Inferior parietal cortex (tissue), 1 donor: Measurements from ENCODE around the gene POLR2B.
"Not testable (repeated sequence)": the region's sequence is repeated elsewhere in the genome, so short reads cannot be mapped to it uniquely, and the experiment has no call there.

Experiments
- DNase-seq: peaks from one replicate; pipeline ENCODE4 v3.0.0-alpha.2; 2016; ENCODE audit errors: extremely low spot score

POLR2B gene

GRCh38 chr4:56978750-56979303 is at the start of gene POLR2B:
Gene POLR2B (plus strand): TSS chr4:56978896. CDS start chr4:56978986, 90 bp downstream.
- peak; percentile 98 for DNase-seq

GRCh38 chr4:56930638-56931037 is 48.1 kb upstream of the POLR2B start:
- no peak for DNase-seq

GRCh38 chr4:56931924-56932323 is 46.8 kb upstream of the POLR2B start:
- DNase-seq = no peak

GRCh38 chr4:56937262-56937661 is 41.4 kb upstream of the POLR2B start:
- DNase-seq = no peak

- not testable (repeated sequence) for DNase-seq
Observed at GRCh38 chr4:56939826-56940225, 38.9 kb upstream of the POLR2B start.

GRCh38 chr4:56940403-56940802 is 38.3 kb upstream of the POLR2B start:
- no peak for DNase-seq

- no peak for DNase-seq
Observed at GRCh38 chr4:56940971-56941370, 37.7 kb upstream of the POLR2B start.

- DNase-seq = no peak
Observed at GRCh38 chr4:56941403-56941802, 37.3 kb upstream of the POLR2B start.

GRCh38 chr4:56953680-56954520 is 24.8 kb upstream of the POLR2B start:
- DNase-seq = peak; percentile 38

- DNase-seq = no peak
Observed at GRCh38 chr4:56958111-56958517, 20.6 kb upstream of the POLR2B start.

- no peak for DNase-seq
Observed at GRCh38 chr4:56959100-56959499, 19.6 kb upstream of the POLR2B start.

GRCh38 chr4:56961107-56961500 is 17.6 kb upstream of the POLR2B start:
- no peak for DNase-seq

GRCh38 chr4:56971383-56971782 is 7.3 kb upstream of the POLR2B start:
- DNase-seq = no peak

- no peak for DNase-seq
Observed at GRCh38 chr4:56972389-56972788, 6.3 kb upstream of the POLR2B start.

- no peak for DNase-seq
Observed at GRCh38 chr4:56972809-56973208, 5.9 kb upstream of the POLR2B start.

GRCh38 chr4:56973336-56973735 is 5.4 kb upstream of the POLR2B start:
- DNase-seq = no peak

- DNase-seq = no peak
Observed at GRCh38 chr4:56976283-56976836, 2.3 kb upstream of the POLR2B start.

- no peak for DNase-seq
Observed at GRCh38 chr4:56976837-56977320, 1.8 kb upstream of the POLR2B start.

GRCh38 chr4:56977321-56978012 is 1.2 kb upstream of the POLR2B start, which contains the start of gene NOA1:
Gene NOA1 (minus strand): TSS chr4:56977606. CDS start chr4:56977585, 21 bp downstream.
- DNase-seq = peak; percentile 99

GRCh38 chr4:56979421-56980072 is 851 bp downstream of the POLR2B start:
- DNase-seq = no peak

GRCh38 chr4:56981795-56982201 is 3.1 kb downstream of the POLR2B start:
- DNase-seq = no peak

- DNase-seq = no peak
Observed at GRCh38 chr4:56986192-56986591, 7.5 kb downstream of the POLR2B start.
